ENCODE data around the gene FAM169A.

DNA sequence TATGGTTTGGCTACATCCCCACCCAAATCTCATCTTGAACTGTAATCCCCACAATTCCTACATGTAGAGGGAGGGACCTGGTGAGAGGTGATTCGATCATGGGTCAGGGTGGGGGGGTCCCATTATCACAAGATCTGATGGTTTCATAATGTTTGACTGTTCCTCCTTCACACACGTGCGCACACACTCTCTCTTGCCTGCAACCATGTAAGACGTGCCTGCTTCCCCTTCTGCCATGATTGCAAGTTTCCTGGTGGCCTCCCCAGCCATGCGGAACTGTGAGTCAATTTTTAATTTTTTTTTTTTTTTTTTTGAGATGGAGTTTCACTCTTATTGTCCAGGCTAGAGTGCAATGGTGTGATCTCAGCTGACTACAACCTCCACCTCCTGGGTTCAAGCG is 27.0 kb downstream of the FAM169A start:
- TF ChIP-seq EP300 (IDR thresholded peaks at IDR 0.05): no peak
- TF ChIP-seq, protein P1, sequence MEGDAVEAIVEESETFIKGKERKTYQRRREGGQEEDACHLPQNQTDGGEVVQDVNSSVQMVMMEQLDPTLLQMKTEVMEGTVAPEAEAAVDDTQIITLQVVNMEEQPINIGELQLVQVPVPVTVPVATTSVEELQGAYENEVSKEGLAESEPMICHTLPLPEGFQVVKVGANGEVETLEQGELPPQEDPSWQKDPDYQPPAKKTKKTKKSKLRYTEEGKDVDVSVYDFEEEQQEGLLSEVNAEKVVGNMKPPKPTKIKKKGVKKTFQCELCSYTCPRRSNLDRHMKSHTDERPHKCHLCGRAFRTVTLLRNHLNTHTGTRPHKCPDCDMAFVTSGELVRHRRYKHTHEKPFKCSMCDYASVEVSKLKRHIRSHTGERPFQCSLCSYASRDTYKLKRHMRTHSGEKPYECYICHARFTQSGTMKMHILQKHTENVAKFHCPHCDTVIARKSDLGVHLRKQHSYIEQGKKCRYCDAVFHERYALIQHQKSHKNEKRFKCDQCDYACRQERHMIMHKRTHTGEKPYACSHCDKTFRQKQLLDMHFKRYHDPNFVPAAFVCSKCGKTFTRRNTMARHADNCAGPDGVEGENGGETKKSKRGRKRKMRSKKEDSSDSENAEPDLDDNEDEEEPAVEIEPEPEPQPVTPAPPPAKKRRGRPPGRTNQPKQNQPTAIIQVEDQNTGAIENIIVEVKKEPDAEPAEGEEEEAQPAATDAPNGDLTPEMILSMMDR (IDR thresholded peaks at IDR 0.05): no peak

Data from suprapubic skin (tissue), 3 donors.